GM12891 (cell line): ENCODE measurements around the gene TSPAN9.

Experiments used
- POLR2A ChIP-seq: IDR thresholded peaks from 2 replicates; pipeline ENCODE4 v1.6.1; 2011; ENCODE audit warnings: low read depth, low read length, control low read depth
- POLR2AphosphoS5 ChIP-seq: IDR thresholded peaks from 2 replicates; pipeline ENCODE4 v1.6.1; 2011; ENCODE audit warnings: low read depth, low read length, control low read depth

GRCh38 chr12:3193755-3194154 lies 116.6 kb downstream of the TSPAN9 start:
- TF ChIP-seq POLR2AphosphoS5 (no peak), POLR2A (no peak)
